ENCODE measurements around the gene PCARE. TPM values are rescaled to one million over a fixed set of nuclear protein-coding genes. Genes with fewer than 3 reads are reported as not detected.
A peak's percentile ranks its signal among the peaks of the same experiment; 100 is the strongest.

PCARE gene
- total RNA-seq, 2 experiments from 2014 or later, result not detected

DNA sequence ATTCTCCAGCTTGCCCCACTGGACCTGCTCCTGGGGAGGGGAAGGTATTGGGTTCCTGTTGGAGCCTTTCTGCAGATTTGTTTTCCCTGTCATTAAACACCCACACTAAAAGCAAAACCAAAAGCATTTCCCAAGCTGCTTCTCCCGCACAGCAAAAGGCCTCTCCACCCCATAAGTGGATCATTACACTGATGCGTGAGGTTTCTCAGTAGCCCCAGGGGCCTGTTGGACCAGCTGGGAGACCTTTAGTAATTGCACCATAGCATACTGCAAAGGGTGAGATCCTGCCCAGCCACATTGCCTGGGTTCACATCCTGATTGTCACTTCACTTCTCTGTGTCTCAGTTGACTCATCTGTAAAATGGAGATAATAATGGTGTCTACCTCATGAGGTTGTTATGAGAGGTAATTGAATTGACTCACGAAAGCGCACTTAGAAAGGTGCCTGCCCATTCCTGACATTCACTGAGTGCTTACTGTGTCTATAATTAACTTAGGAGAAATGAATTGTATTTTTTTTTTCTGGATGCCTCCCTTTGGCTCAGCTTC lies 49.4 kb downstream of the PCARE start:
- H3K4me3 Mint-ChIP-seq, result no peak overlapping the region
- ATAC-seq (no peak), DNase-seq (no peak)
- peaks cover 17% of the 10 kb centered on the region for H3K4me1 Mint-ChIP-seq (ENCODE audit: low read depth)
- H3K27me3 Mint-ChIP-seq (ENCODE audit: low read depth), result no peaks in the 10 kb centered on the region
- ChIA-PET POLR2A (interaction anchor here (1.1 to 2.4 kb wide), 3 partner anchors 8 to 15 kb away, joined by 3 to 7 read pairs (median 4); no protein-coding TSS in a partner anchor), CTCF (interaction anchor here (1.3 kb wide), 1 partner anchor 10 kb away, joined by 3 read pairs; no protein-coding TSS in a partner anchor)
- peaks cover 14% of the 10 kb centered on the region for H3K36me3 Mint-ChIP-seq (ENCODE audit: low read depth)
- H3K27ac Mint-ChIP-seq, result peak overlapping the region; percentile 25
- no peaks in the 10 kb centered on the region for H3K9me3 Mint-ChIP-seq (ENCODE audit: insufficient read depth)

DNA sequence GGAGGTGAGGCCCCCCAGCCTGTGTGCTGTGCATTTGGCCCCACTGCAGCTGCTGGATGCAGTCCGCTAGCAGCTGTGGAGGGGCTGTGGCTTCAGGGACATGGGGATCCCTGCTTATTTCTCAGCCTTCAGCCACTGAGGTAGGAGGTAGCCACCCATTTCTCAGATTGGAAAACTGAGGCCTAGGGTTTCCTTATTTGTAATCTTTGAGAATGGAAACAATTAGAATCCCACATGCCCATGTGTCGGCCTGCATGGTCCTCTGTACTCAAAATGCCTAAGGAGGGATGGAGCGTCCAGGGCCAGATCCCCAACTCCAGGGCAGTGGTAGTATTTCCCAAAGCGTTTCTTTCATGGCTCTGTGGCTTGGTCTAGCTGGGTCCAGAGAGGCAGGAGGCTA lies 51.1 kb downstream of the PCARE start:
- POLR2A ChIA-PET, result no interaction called here
- CTCF ChIA-PET, result no interaction called here
- ATAC-seq (no peak), DNase-seq (no peak)
- Mint-ChIP-seq H3K36me3 (ENCODE audit: low read depth) (peaks cover 16% of the 10 kb centered on the region), H3K4me1 (ENCODE audit: low read depth) (peaks cover 21% of the 10 kb centered on the region), H3K4me3 (no peak overlapping the region), H3K9me3 (ENCODE audit: insufficient read depth) (no peaks in the 10 kb centered on the region), H3K27ac (no peak overlapping the region), H3K27me3 (ENCODE audit: low read depth) (no peaks in the 10 kb centered on the region)

DNA sequence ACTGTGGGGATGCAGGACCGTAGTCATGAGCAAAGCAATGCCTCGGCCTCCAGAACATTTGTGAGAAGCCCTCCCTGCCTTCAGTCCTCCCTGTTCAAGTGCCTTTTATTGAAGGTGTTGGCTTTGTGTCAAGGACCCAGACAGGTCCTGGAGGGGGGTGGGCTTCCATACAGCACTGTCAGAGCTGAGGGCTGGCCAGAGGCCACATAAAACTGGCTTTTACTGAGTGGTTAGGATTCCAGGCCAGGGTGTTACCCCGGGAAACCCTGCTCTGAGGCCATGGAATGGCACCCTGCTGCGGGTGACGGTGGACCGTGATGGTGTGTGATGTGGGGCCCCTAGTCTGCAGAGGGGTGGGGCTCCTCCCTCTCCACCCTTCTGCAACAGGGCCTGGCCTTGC lies 51.6 kb downstream of the PCARE start:
- no peaks in the 10 kb centered on the region for H3K9me3 Mint-ChIP-seq (ENCODE audit: insufficient read depth)
- no peak overlapping the region for H3K4me3 Mint-ChIP-seq
- POLR2A ChIA-PET, result no interaction called here
- H3K27ac Mint-ChIP-seq, result no peak overlapping the region
- DNase-seq (no peak), ATAC-seq (no peak)
- CTCF ChIA-PET, result no interaction called here
- no peaks in the 10 kb centered on the region for H3K27me3 Mint-ChIP-seq (ENCODE audit: low read depth)
- H3K36me3 Mint-ChIP-seq (ENCODE audit: low read depth), result peaks cover 20% of the 10 kb centered on the region
- H3K4me1 Mint-ChIP-seq (ENCODE audit: low read depth), result peaks cover 21% of the 10 kb centered on the region

DNA sequence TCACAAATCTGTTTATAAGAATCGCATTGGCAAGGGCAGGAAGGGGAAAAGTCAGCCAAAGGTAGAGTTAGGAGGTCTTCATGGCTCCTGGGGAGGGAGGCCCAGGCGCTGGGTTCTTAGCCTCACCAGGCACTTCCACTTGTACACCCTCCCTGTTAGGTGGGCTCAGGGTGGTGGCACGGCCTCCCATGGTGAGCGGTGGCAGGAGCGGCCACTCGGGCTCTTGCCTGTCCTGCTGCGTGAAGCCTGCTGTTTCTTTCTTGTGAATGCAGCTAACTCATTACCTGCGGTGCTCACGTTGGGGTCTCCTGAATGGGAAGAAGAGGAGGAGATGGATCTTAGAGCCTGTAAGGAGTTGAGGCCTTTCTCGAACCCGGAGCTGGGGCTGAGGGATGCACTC lies 52.4 kb downstream of the PCARE start:
- no peaks in the 10 kb centered on the region for H3K27me3 Mint-ChIP-seq (ENCODE audit: low read depth)
- ChIA-PET POLR2A (no interaction called here), CTCF (no interaction called here)
- DNase-seq, result no peak
- no peak overlapping the region for H3K4me3 Mint-ChIP-seq
- no peak overlapping the region for H3K27ac Mint-ChIP-seq
- no peaks in the 10 kb centered on the region for H3K9me3 Mint-ChIP-seq (ENCODE audit: insufficient read depth)
- ATAC-seq, result no peak
- peaks cover 18% of the 10 kb centered on the region for H3K36me3 Mint-ChIP-seq (ENCODE audit: low read depth)
- H3K4me1 Mint-ChIP-seq (ENCODE audit: low read depth), result peaks cover 23% of the 10 kb centered on the region

DNA sequence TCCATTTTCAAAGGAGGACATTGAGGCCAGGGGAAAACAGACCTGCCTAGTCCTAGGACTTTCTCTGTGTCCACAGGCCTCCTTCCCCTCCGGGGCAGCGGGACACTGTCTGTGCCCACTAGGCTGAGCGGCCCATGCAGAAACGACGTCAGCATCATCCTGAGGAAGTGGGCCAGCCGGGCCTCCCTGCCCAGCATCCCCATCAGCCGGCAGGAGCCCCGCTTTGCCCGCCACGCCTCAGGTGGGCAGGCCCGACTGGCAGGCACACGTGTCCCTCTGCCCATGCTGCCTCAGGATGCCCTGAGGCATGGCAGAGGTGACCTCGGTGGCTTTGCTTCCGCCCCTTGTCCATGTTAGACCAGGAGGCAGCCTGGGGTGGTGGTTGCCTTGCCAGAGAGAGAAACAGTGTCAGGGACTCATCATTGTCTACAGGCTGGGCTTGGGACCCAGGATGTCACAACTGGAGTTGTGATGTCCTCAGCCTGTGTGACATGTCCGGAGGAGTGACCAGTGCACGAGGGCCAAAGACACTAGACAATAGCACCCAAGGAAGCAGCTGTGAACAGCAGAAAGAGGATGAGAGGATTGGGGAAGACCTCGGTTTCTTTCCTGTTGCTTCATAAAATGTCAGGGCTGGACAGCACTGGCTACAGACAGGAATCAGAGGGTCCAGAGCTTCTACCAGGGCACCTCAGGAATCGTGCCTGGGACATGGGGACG lies 56.4 kb downstream of the PCARE start:
- no peaks in the 10 kb centered on the region for H3K27me3 Mint-ChIP-seq (ENCODE audit: low read depth)
- ATAC-seq (no peak), DNase-seq (no peak)
- ChIA-PET POLR2A (interaction anchor here (1.0 kb wide), 1 partner anchor 8 kb away, joined by 3 read pairs; no protein-coding TSS in a partner anchor), CTCF (interaction anchor here (0.8 to 1.7 kb wide), 3 partner anchors 9 to 70 kb away, joined by 3 read pairs; no protein-coding TSS in a partner anchor)
- H3K27ac Mint-ChIP-seq, result no peak overlapping the region
- H3K9me3 Mint-ChIP-seq (ENCODE audit: insufficient read depth), result no peaks in the 10 kb centered on the region
- H3K36me3 Mint-ChIP-seq (ENCODE audit: low read depth), result peaks cover 24% of the 10 kb centered on the region
- H3K4me3 Mint-ChIP-seq, result no peak overlapping the region
- H3K4me1 Mint-ChIP-seq (ENCODE audit: low read depth), result peaks cover 55% of the 10 kb centered on the region

DNA sequence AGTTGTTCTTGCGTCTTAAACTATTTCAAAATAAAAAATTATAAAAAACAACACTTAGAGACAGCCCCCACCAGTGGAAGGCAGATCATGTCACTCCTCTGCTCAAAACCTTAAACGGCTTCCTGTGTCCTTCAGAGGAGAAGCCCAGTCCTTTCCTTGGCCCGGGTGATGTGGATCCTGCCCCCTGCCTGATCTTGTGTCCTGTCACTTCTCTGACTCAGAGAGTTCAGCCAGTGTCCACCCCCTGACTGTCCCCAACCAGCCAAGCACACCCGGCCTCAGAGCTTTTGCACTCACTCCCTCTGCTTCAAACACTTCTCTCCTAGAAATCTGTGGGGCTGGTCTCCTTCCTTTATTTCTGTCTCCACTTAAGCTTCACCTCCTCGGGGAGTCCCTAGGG lies 57.8 kb downstream of the PCARE start:
- POLR2A ChIA-PET, result interaction anchor here (1.0 to 2.2 kb wide), 2 partner anchors 9 to 19 kb away, joined by 3 to 7 read pairs; no protein-coding TSS in a partner anchor
- no peaks in the 10 kb centered on the region for H3K27me3 Mint-ChIP-seq (ENCODE audit: low read depth)
- peaks cover 67% of the 10 kb centered on the region for H3K4me1 Mint-ChIP-seq (ENCODE audit: low read depth)

DNA sequence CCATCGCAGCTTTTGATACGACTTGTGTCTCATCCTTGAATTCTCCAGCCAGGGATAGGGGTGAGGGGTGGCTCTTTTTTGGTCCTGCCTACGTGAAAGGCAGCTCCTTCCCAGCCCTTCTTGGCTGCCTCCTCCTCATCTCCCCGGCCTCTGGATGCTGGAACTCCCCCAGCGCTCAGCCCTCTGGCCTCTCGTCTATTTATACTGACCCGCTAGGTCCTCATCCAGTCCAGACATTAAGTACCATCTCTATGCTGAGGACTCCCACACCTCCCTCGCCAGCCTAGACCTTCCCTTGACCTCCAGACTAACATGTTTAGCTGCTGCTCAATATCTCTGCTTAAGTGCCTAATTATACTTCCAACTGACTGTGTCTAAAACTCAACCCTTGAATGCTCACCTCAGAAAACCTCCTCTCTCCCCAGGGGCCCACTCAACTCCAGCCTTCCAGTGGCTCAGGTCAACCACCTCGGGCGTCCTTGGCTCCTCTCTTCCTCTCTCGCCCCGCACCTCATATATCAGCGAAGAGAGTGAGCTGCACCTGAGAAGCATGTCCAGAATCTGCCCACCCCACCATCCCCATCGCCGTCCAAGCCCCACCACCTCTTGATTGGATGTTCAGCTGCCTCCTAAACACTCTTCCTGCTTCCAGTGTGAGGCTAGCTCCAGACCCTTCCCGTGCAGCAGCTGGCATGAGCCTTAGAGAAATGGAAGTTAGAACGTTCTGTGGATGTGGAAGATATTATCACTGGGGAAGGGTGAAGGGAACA lies 58.4 kb downstream of the PCARE start:
- Mint-ChIP-seq H3K4me3 (peak overlapping the region; percentile 87), H3K27ac (peak overlapping the region; percentile 95), H3K27me3 (ENCODE audit: low read depth) (no peaks in the 10 kb centered on the region), H3K36me3 (ENCODE audit: low read depth) (peaks cover 24% of the 10 kb centered on the region), H3K9me3 (ENCODE audit: insufficient read depth) (no peaks in the 10 kb centered on the region), H3K4me1 (ENCODE audit: low read depth) (peaks cover 69% of the 10 kb centered on the region)
- DNase-seq (no peak), ATAC-seq (no peak)
- ChIA-PET CTCF (interaction anchor here (0.6 to 2.2 kb wide), 18 partner anchors 12 to 195 kb away, joined by 3 to 13 read pairs (median 5); no protein-coding TSS in a partner anchor), POLR2A (interaction anchor here (0.8 to 2.2 kb wide), 13 partner anchors 10 to 146 kb away, joined by 3 to 10 read pairs (median 4); partner anchors contain the start of genes CLIP4, TRMT61B and WDR43)

More for the DNA sequence above, 57.8 kb downstream of the PCARE start:
- Mint-ChIP-seq H3K36me3 (ENCODE audit: low read depth) (peaks cover 24% of the 10 kb centered on the region), H3K9me3 (ENCODE audit: insufficient read depth) (no peaks in the 10 kb centered on the region), H3K27ac (peak overlapping the region; percentile 95), H3K4me3 (peak overlapping the region; percentile 2)
- no peak for DNase-seq
- ATAC-seq, result no peak
- CTCF ChIA-PET, result interaction anchor here (0.6 to 2.2 kb wide), 6 partner anchors 18 to 113 kb away, joined by 3 to 13 read pairs (median 4); no protein-coding TSS in a partner anchor

DNA sequence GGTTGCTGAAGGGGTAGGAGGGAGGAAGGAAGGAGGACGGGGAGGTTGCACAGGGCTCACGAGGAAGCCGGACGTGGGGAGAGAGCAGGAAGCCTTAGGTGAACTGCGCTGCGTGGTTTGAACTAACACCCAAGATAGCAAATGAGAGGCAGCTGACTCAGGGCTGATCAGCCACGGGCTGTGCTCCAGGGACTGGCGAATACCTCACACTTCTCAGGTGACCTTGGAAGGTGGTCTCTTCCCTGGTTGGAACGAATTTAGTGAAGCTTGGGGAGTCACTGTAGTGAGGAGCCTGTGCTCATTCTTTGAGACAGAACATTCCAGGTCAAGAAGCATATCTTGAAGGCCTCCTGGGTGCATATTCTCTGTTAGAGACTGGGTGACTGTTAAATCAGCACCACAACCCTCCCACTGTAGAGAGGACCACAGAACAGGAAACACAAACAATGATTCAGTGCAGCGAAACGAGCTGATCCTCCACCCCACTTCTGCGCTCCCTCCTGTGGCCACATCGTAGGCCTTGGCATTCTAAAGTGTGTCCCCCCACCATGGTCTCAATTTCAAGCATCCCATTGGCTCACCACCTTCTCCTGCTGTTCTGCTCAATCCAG lies 59.4 kb downstream of the PCARE start:
- Mint-ChIP-seq H3K36me3 (ENCODE audit: low read depth) (peaks cover 19% of the 10 kb centered on the region), H3K9me3 (ENCODE audit: insufficient read depth) (no peaks in the 10 kb centered on the region), H3K27me3 (ENCODE audit: low read depth) (no peaks in the 10 kb centered on the region), H3K27ac (peak overlapping the region; percentile 95), H3K4me1 (ENCODE audit: low read depth) (peaks cover 74% of the 10 kb centered on the region), H3K4me3 (peak overlapping the region; percentile 87)
- ATAC-seq (peak; percentile 79), DNase-seq (peak; percentile 90)
- ChIA-PET POLR2A (interaction anchor here (0.8 to 2.2 kb wide), 13 partner anchors 11 to 145 kb away, joined by 3 to 10 read pairs (median 4); partner anchors contain the start of genes CLIP4, TRMT61B and WDR43), CTCF (interaction anchor here (0.6 to 2.2 kb wide), 18 partner anchors 13 to 435 kb away, joined by 3 to 13 read pairs (median 5); no protein-coding TSS in a partner anchor)

DNA sequence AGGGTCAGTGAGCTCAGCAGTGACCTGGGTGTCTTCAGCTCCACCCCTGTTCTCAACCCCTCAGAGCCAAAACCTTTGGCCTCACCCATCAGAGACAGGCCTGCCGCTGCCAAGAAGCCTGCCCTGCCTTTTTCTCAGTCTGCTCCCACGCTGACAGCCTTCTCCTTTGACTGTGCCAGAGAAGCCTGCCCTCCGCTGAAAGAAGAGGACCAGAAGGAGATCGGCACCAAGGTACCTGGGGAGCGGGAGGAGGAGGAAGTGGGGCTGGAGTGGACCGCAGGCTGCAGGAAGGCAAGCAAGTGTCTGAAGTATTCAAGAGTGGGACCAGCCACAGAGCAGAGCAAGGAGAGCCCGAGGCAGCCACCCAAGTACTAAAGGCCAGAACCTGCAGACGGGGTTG lies 60.0 kb downstream of the PCARE start:
- Mint-ChIP-seq H3K4me3 (peak overlapping the region; percentile 87), H3K27me3 (ENCODE audit: low read depth) (no peaks in the 10 kb centered on the region), H3K9me3 (ENCODE audit: insufficient read depth) (no peaks in the 10 kb centered on the region), H3K36me3 (ENCODE audit: low read depth) (peaks cover 17% of the 10 kb centered on the region), H3K27ac (peak overlapping the region; percentile 95), H3K4me1 (ENCODE audit: low read depth) (peaks cover 79% of the 10 kb centered on the region)
- ChIA-PET CTCF (interaction anchor here (0.6 to 2.2 kb wide), 7 partner anchors 13 to 434 kb away, joined by 3 to 13 read pairs (median 5); no protein-coding TSS in a partner anchor), POLR2A (interaction anchor here (0.6 to 1.8 kb wide), 7 partner anchors 13 to 144 kb away, joined by 3 to 10 read pairs (median 4); partner anchors contain the start of genes CLIP4, TRMT61B and WDR43)
- ATAC-seq (peak; percentile 38), DNase-seq (no peak)

DNA sequence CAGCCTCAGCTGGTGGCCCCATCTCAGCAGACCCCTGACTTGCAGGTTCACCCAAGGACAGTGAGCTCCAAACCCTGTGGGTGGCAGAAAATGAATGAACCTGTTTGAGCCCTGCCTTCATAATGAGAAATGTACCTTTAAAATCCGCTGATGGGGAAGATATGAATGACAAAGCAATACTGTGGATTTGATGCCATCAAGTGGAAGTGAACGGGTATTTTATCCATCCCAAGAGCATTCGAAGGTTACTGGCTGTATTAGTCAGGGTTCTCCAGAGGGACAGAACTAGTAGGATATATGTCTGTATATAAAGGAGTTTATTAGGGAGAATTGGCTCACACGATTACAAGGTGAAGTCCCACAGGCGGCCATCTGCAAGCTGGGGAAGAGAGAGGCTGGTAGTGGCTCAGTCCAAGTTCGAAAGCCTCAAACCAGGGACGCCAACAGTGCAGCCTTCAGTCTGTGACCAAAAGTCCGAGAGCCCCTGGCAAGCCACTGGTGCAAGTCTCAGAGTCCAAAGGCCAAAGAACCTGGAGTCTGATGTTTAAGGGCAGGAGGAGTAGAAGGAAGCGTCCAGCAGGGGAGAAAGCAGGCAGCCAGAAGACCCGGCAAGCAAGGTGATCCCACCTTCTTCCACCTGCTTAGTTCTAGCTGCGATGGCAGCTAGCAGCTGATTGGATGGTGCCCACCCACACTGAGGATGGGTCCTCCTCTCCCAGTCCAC lies 61.1 kb downstream of the PCARE start:
- ATAC-seq, result no peak
- CTCF ChIA-PET, result interaction anchor here (0.7 to 5.0 kb wide), 6 partner anchors 12 to 118 kb away, joined by 3 to 25 read pairs (median 4); partner anchors contain the start of gene WDR43

More for the DNA sequence above, 61.1 kb downstream of the PCARE start:
- H3K9me3 Mint-ChIP-seq (ENCODE audit: insufficient read depth), result no peaks in the 10 kb centered on the region
- H3K4me1 Mint-ChIP-seq (ENCODE audit: low read depth), result peaks cover 85% of the 10 kb centered on the region
- H3K27me3 Mint-ChIP-seq (ENCODE audit: low read depth), result no peaks in the 10 kb centered on the region
- peak overlapping the region; percentile 87 for H3K4me3 Mint-ChIP-seq
- POLR2A ChIA-PET, result interaction anchor here (0.6 to 3.5 kb wide), 4 partner anchors 12 to 118 kb away, joined by 3 to 23 read pairs (median 5); partner anchors contain the start of gene WDR43
- peaks cover 12% of the 10 kb centered on the region for H3K36me3 Mint-ChIP-seq (ENCODE audit: low read depth)
- H3K27ac Mint-ChIP-seq, result peak overlapping the region; percentile 95
- DNase-seq, result no peak
